Caco-2 (cell line): Measurements from ENCODE around the gene GMPR. TPM values are rescaled to one million over a fixed set of nuclear protein-coding genes. Genes with fewer than 3 reads are reported as not detected.

Source experiments
- Bru-seq: library from RNA; stranded (reverse); fragments of 400-500 nt; gene quantifications from one replicate; lab custom pipeline; 2021; lab: Mats Ljungman, UMichigan
- BruChase-seq, 2 experiments: library from RNA; stranded (reverse); fragments of 400-500 nt; gene quantifications; one replicate each; lab custom pipeline; 2021; lab: Mats Ljungman, UMichigan
- BruUV-seq: library from RNA; stranded (reverse); fragments of 400-500 nt; replicated peaks from 2 replicates; lab custom pipeline; 2021; lab: Mats Ljungman, UMichigan
- CTCF ChIA-PET: fragments of 300-600 bp; sonication (Branson Sonifier 250); formaldehyde crosslinking; loops from one replicate; lab custom pipeline; 2022; ENCODE audit warnings: antibody characterized with exemption; lab: Charles Lee
- POLR2A ChIA-PET: fragments of 300-600 bp; sonication (Branson Sonifier 250); formaldehyde crosslinking; loops from one replicate; lab custom pipeline; 2022; ENCODE audit warnings: antibody characterized with exemption; lab: Charles Lee
- DNase-seq, 2 experiments: peaks; one replicate each; pipeline versions ENCODE4 v3.0.0 to v3.0.0-alpha.2; 2020 to 2022
- H3K27me3 ChIP-seq: replicated peaks from 2 replicates; pipeline ENCODE4 v1.6.0; 2011; ENCODE audit warnings: low read length; ENCODE audit not compliant: control insufficient read depth, insufficient read depth
- H3K36me3 ChIP-seq: 2 replicates; pipeline ENCODE4 v1.5.1; 2011; ENCODE audit warnings: low read length; ENCODE audit not compliant: control insufficient read depth, insufficient read depth
- H3K4me1 ChIP-seq: fragments of 250-450 bp; sonication (Bioruptor Pico); 2 replicates; pipeline ENCODE4 v1.5.1; 2020; ENCODE audit warnings: mild to moderate bottlenecking
- H3K4me3 ChIP-seq: 2 replicates; pipeline ENCODE4 v1.5.1; 2011; ENCODE audit warnings: low read depth, mild to moderate bottlenecking, control low read depth, low read length
- H3K9me3 ChIP-seq: fragments of 250-450 bp; sonication (Bioruptor Pico); 2 replicates; pipeline ENCODE4 v1.5.1; 2020; ENCODE audit warnings: mild to moderate bottlenecking, moderate library complexity
- H3K27ac Mint-ChIP-seq: one replicate; pipeline ENCODE4 v1.8.0; 2022; ENCODE audit warnings: mixed read lengths; ENCODE audit not compliant: unreplicated experiment
- H3K27me3 Mint-ChIP-seq: one replicate; pipeline ENCODE4 v1.8.0; 2022; ENCODE audit warnings: mixed read lengths; ENCODE audit not compliant: insufficient read depth, unreplicated experiment
- H3K36me3 Mint-ChIP-seq: one replicate; pipeline ENCODE4 v1.8.0; 2022; ENCODE audit warnings: mild to moderate bottlenecking, mixed read lengths; ENCODE audit not compliant: insufficient read depth, unreplicated experiment
- H3K4me1 Mint-ChIP-seq: one replicate; pipeline ENCODE4 v1.8.0; 2022; ENCODE audit warnings: low read depth, mixed read lengths; ENCODE audit not compliant: unreplicated experiment
- H3K4me3 Mint-ChIP-seq: one replicate; pipeline ENCODE4 v1.8.0; 2022; ENCODE audit warnings: mild to moderate bottlenecking, moderate library complexity, mixed read lengths; ENCODE audit not compliant: unreplicated experiment
- H3K9me3 Mint-ChIP-seq: one replicate; pipeline ENCODE4 v1.8.0; 2022; ENCODE audit warnings: mixed read lengths; ENCODE audit not compliant: unreplicated experiment
- CTCF ChIP-seq, 2 experiments: fragments of 200-600 bp in 1 of 2; IDR thresholded peaks; 1 replicate in 1 of 2; 2 replicates in 1 of 2; pipeline versions ENCODE4 v1.5.1 to v1.8.0; 2011 to 2022; ENCODE audit warnings: antibody characterized with exemption in 1 of 2, control low read depth in 1 of 2, inconsistent platforms in 1 of 2, low read depth in 1 of 2, low read length in 1 of 2, mild to moderate bottlenecking in 1 of 2, moderate library complexity in 1 of 2; ENCODE audit not compliant: insufficient read depth in 1 of 2, severe bottlenecking in 1 of 2, unreplicated experiment in 1 of 2
- intact Hi-C: fragments of 100-400 bp; cut with micrococcal nuclease; formaldehyde crosslinking; loops from one replicate; pipeline ENCODE4 v1.10.0; 2022; ENCODE audit not compliant: unreplicated experiment
- long read RNA-seq: library from polyadenylated mRNA; stranded (forward); transcript quantifications from one replicate; pipeline ENCODE4 v2.0.0, GENCODE V29; 2022
- total RNA-seq: library from RNA; stranded (reverse); gene quantifications from 2 replicates; pipeline ENCODE4 v1.2.3, GENCODE V29; 2022

GMPR gene
- 1.1 and 1.3 TPM in 2 replicates for total RNA-seq
- percentile 24 among the genes with signal in this experiment for Bru-seq, nascent RNA
- percentile 28 among the genes with signal in this experiment for BruChase-seq, experiment 1, labeled RNA remaining after a 2-hour chase
- percentile 26 among the genes with signal in this experiment for BruChase-seq, experiment 2, labeled RNA remaining after a 6-hour chase
- long read RNA-seq, partial matches to known transcripts: 0 of 4 reads
- long read RNA-seq, other reads (novel, unspliced or antisense): 0 of 4 reads

- peaks cover 8% of the 10 kb centered on the region for H3K27me3 Mint-ChIP-seq
- H3K27me3 ChIP-seq: no peaks in the 10 kb centered on the region
- peak; percentile 63 to 66 for DNase-seq
Observed at GRCh38 chr6:16238057-16238962, at the start of gene GMPR. Gene GMPR, plus strand, starts transcription at chr6:16238587. Its CDS starts 107 bp downstream, at chr6:16238694.

GRCh38 chr6:16190214-16190613, 48.2 kb upstream of the GMPR start:
- ChIA-PET CTCF (no interaction called here), POLR2A (interaction anchor here (0.5 kb wide), 1 partner anchor 60 kb away, joined by 3 read pairs; no protein-coding TSS in a partner anchor)
- Mint-ChIP-seq H3K36me3 (no peaks in the 10 kb centered on the region), H3K27ac (peak overlapping the region; percentile 31), H3K4me3 (no peak overlapping the region), H3K27me3 (no peaks in the 10 kb centered on the region), H3K4me1 (peaks cover 19% of the 10 kb centered on the region), H3K9me3 (no peaks in the 10 kb centered on the region)
- no peak for DNase-seq
- Histone ChIP-seq H3K27me3 (no peaks in the 10 kb centered on the region), H3K36me3 (no peaks in the 10 kb centered on the region), H3K4me3 (no peak overlapping the region), H3K4me1 (peaks cover 28% of the 10 kb centered on the region), H3K9me3 (no peaks in the 10 kb centered on the region)
- intact Hi-C loops: no loop called here
- no peak for TF ChIP-seq CTCF (IDR thresholded peaks at IDR 0.05; ENCODE audit: insufficient read depth in 1 of 2, low read depth in 1 of 2, low read length in 1 of 2, severe bottlenecking in 1 of 2, unreplicated experiment in 1 of 2)
- no TSS peak for BruUV-seq

More at GRCh38 chr6:16238057-16238962, at the start of gene GMPR:
- TF ChIP-seq CTCF (IDR thresholded peaks at IDR 0.05; ENCODE audit: insufficient read depth in 1 of 2, low read depth in 1 of 2, low read length in 1 of 2, severe bottlenecking in 1 of 2, unreplicated experiment in 1 of 2): no peak
- no peaks in the 10 kb centered on the region for H3K9me3 ChIP-seq
- H3K36me3 ChIP-seq: no peaks in the 10 kb centered on the region
- peak within 1 kb of the TSS; percentile 27 for H3K27ac Mint-ChIP-seq
- peak within 1 kb of the TSS; percentile 91 for H3K4me3 Mint-ChIP-seq
- H3K4me1 Mint-ChIP-seq: no peaks in the 10 kb centered on the region
- H3K4me3 ChIP-seq: peak within 1 kb of the TSS; percentile 57
- CTCF ChIA-PET: interaction anchor here (1.0 kb wide), 1 partner anchor 40 kb away, joined by 5 read pairs; no protein-coding TSS in a partner anchor
- POLR2A ChIA-PET: no interaction called here
- peaks cover 5% of the 10 kb centered on the region for H3K4me1 ChIP-seq
- no peaks in the 10 kb centered on the region for H3K36me3 Mint-ChIP-seq
- no peaks in the 10 kb centered on the region for H3K9me3 Mint-ChIP-seq
- no TSS peak for BruUV-seq
- intact Hi-C loops: no loop called here

- ChIA-PET POLR2A (no interaction called here), CTCF (no interaction called here)
- no peaks in the 10 kb centered on the region for H3K27me3 Mint-ChIP-seq
- intact Hi-C loops: no loop called here
- H3K4me1 Mint-ChIP-seq: peaks cover 8% of the 10 kb centered on the region
- no TSS peak for BruUV-seq
- no peak overlapping the region for H3K4me3 Mint-ChIP-seq
- Histone ChIP-seq H3K4me1 (peaks cover 21% of the 10 kb centered on the region), H3K27me3 (no peaks in the 10 kb centered on the region), H3K4me3 (no peak overlapping the region), H3K9me3 (no peaks in the 10 kb centered on the region), H3K36me3 (no peaks in the 10 kb centered on the region)
- H3K9me3 Mint-ChIP-seq: no peaks in the 10 kb centered on the region
- DNase-seq: no peak
- no peak for TF ChIP-seq CTCF (IDR thresholded peaks at IDR 0.05; ENCODE audit: insufficient read depth in 1 of 2, low read depth in 1 of 2, low read length in 1 of 2, severe bottlenecking in 1 of 2, unreplicated experiment in 1 of 2)
- H3K36me3 Mint-ChIP-seq: no peaks in the 10 kb centered on the region
- H3K27ac Mint-ChIP-seq: no peak overlapping the region
Observed at GRCh38 chr6:16196260-16196983, 42.0 kb upstream of the GMPR start.
